HG02678 (cell line): Measurements from ENCODE around the gene GH2.
"Not testable (repeated sequence)": the region's sequence is repeated elsewhere in the genome, so short reads cannot be mapped to it uniquely, and the experiment has no call there.

Experiments used
- ATAC-seq: cut with Tn5 transposase; IDR thresholded peaks from one replicate; pipeline ENCODE4 v1.9.1; 2021; ENCODE audit warnings: mild to moderate bottlenecking, moderate library complexity; ENCODE audit not compliant: unreplicated experiment

The GH2 gene

DNA sequence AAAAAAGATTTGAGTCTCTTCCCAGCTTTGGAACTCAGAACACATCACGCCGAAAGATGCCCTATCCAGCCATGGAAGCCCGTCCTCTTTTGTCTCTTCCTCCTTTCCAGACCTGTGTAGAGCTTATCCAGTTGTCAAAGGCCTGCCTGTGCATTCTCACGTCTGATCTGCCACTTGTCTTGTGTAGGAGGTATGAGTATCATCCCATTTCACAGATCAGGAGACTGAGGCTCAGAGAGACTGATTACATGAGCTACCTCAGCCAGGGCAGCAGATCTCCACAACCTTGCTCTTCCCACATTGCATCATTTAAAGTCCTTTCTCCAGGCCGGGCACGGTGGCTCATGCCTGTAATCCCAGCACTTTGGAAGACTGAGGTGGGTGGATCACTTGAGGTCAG, 7.1 kb downstream of the GH2 start:
- ATAC-seq: not testable (repeated sequence)

DNA sequence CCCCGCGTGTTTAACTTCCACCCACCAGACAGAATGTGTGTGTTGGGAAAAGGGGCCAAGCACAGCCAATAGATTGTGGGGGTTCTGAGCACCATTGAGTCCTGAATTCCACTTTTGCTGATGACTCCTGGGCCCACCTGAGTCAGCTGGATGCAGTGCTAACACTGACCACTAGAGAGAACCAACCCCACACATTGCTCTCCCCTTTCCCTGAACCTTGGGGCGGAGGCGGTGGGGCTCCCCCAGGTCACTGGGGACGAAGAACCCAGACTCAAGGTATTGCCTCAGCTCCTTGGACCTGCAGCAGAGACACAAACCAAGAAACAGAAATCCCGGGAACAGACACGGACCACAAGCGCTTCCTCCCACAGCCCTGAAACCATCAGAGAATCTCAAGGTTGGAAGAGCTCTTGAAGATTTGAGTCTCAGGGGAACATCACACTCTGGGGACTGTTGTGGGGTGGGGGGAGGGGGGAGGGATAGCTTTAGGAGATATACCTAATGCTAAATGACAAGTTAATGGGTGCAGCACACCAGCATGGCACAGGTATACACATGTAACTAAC, 7.6 kb downstream of the GH2 start:
- ATAC-seq: not testable (repeated sequence)

DNA sequence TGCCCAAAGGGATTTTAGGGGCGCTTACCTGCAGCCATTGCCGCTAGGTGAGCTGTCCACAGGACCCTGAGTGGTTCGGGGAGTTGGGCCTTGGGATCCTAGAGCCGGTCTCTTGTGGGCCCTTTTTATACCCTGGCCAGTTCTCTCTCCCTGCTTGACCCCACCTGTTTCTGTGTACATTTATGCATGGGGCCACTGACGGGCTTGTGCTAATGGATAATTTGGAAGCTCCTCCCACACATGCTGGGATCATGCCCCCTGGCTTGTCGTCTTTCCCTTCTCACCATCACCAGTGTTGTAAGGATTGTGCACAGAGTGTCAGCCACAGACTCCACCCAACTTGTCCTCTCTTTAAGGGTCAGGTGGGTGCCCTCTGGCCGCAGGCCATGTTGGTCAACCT, 8.2 kb downstream of the GH2 start, which contains the start of gene CSH2:
Gene CSH2 (minus strand): TSS at position 101 of the 400 bp plus-strand sequence. CDS start 63 bp downstream, at position 38.
- not testable (repeated sequence) for ATAC-seq

DNA sequence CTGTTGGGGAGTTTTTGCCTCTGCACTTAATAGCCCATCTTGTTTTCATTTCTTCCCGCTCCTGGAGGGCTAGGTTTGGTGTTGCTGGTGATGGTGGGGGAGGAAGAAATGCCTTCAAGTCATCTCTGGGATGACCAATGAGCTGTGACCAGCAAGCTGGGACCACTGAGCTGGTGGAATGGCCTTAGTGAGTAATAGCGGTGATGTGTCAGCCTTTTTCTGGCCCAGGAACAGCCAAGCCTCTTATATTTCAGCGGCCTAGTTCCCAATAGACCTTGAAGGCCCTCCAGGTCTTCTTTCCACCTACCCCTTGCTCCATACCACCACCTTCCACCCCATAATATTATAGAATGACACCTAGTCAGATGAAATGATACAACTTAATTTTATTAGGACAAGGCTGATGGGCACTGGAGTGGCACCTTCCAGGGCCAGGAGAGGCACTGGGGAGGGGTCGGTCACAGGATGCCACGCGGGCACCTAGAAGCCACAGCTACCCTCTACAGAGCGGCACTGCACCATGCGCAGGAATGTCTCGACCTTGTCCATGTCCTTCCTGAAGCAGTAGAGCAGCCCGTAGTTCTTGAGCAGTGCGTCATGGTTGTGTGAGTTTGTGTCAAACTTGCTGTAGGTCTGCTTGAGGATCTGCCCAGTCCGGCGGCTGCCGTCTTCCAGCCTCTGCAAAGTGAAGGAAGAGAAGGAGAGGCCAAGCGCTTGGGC, 9.9 kb downstream of the GH2 start:
- not testable (repeated sequence) for ATAC-seq

DNA sequence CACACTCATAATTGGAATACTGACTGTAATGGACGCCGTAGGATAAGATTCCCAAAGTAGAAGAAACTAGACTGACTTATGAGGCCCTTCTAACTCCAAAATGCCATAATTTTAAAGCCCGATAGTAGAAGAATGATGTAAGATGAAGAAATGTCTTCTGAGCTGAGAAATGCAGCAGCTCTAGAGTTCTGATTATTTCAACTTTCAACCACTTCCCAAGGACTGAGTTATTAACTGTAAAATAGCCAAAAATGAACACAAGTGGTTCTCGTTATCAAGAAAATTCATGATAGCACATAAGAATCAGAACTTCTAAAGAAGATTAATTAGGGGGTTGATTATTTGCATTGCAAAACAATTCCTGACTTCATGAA, 11.5 kb downstream of the GH2 start:
- ATAC-seq: not testable (repeated sequence)

DNA sequence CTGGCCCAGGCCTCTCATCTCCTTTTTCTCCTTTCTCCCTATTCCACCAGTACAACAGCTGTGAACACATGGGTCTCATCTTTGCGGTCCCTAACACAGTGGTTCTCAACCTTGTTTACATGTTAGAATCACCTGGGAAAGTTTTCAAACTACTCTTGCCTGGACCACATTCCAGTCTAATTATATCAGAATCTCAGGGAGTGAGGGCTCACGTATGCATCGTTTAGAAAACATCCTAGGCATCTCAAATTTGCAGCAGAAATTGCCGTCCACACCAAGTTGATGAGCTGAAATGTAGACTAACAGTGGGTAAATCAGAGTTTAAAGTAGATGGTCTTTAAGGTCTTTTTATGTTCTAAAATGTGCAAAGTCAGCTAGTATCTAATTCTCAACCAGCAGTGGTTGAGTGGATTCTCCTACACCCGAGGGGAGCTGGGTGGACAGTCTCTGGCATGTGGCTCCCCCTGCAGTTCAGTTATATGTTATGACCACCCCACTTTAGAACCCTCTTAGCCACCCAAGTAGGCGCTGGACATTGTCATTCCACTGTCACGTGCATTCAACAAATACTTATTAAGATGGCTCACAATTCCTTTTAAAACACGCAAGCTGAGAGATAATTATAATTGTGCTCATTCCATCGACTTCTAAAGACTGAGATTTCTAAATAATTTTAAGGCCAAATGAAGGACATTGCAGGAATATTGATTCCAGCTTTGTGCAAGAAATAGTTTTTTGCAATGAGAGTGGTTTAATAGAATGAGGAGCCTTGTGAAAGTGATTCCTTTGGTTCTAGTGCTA, 12.1 kb downstream of the GH2 start:
- not testable (repeated sequence) for ATAC-seq

DNA sequence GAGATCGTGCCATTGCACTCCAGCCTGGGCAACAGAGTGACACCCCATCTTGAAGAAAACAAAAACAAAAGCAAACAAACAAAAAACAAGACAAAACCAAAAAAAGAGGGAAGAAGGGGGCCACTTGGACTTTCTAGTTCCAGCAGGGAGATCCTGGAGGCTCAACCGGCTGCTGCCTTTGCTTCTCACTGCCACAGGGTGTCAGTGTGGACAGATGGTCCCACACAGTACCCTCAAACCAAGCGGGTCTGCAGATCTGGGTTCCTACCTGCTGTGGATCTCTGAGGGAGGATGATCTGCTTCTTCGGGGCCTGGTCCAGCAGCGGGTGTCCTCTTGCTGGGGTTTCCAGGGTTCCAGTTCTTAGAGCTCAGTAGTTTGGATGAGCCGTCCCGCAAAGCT, 15.1 kb downstream of the GH2 start:
- ATAC-seq: not testable (repeated sequence)

DNA sequence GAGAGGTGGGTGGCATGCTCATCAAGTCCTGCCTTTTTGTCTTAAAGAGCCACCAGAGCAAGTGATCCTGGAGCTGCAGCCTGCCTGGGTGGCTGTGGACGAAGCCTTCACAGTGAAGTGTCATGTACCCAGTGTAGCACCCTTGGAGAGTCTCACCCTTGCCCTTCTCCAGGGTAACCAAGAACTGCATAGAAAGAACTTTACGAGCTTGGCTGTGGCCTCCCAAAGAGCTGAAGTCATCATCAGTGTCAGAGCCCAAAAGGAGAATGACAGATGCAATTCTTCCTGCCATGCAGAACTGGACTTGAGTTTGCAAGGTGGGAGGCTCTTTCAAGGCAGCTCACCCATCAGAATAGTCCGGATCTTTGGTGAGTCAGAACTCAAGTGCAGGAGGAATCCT, 22.5 kb downstream of the GH2 start:
- ATAC-seq: no peak

DNA sequence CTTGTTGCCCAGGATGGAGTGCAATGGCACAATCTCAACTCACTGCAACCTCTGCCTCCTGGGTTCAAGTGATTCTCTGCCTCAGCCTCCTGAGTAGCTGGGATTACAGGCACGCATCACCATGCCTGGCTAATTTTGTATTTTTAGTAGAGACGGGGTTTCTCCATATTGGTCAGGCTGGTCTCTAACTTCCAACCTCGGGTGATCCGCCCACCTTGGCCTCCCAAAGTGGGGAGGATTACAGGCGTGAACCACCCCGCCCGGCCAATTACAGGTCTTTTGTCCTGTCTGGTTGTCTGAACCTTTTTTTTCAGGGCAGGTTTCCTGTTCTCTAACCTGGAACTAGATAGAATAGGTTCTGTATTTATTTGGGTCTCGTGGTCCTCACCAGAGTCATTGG, 25.3 kb downstream of the GH2 start:
- ATAC-seq: not testable (repeated sequence)

DNA sequence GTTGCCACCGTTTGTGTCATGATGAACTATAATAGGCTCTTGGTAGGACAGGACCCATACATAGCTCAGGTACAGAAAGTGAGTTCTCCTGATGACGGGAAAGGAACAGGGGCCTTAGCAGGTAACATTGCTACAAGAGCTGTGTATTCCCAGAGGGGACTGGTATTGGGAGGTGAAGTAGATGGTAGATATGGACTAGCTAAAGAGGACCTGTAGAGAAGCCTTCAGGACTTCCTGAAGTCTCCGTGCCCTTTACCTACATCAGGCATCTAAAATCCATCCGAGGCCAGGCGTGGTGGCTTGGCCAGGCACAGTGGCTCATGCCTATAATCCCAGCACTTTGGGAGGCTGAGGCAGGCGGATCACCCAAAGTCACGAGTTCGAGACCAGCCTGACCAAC, 26.6 kb downstream of the GH2 start:
- no peak for ATAC-seq

DNA sequence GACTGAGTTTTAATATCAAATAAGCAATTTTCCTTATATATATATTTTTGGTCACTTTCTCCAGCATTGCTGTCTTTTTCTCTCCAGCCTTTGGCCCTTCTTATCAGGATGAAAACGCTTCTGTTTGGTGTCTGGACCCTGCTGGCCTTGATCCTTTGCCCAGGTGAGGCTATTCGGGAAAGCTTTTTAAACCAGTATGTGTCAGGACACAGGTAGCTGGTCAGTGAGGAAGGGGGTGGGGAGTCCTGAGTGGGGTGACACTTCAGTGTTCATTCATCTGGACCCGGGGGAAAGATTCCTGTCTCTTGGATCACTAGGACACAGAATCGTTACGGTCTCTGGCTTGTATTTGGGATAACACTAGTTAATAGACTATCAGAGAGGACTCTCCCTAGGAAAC, 27.0 kb downstream of the GH2 start:
- no peak for ATAC-seq

DNA sequence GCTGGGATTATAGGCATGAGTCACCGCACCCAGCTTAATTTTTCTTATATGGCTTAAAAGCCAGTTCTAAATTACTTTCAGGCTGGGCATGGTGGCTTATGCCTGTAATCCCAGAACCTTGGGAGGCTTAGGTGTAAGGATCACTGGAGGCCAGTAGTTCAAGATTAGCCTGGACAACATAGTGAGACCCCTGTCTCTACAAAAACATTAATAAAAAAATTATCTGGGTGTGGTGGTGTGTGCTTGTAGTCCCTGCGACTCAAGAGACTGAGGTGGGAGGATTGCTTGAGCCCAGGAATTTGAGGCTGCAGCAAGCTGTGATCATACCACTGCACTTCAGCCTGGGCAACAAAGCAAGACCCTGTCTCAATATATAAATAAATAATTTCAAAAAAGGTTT, 28.5 kb downstream of the GH2 start:
- no peak for ATAC-seq

DNA sequence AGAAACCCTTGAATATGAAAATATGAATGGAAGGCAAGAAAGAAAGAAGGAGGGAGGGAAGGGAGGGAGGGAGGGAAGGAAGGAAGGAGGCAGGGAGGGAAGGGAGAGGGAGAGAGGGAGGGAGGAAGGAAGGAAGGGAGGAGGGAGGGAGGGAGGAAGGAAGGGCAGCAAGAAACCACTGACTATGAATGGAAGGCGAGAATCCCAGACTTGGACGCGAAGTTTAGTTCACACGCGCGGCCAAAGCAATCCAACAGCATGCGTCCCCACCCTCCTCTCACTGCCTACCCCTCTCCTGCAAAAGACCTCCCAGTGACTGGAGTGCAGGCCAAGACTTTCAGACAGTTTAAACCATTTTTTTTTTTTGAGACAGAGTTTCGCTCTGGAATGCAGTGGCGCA, 31.3 kb downstream of the GH2 start:
- no peak for ATAC-seq

DNA sequence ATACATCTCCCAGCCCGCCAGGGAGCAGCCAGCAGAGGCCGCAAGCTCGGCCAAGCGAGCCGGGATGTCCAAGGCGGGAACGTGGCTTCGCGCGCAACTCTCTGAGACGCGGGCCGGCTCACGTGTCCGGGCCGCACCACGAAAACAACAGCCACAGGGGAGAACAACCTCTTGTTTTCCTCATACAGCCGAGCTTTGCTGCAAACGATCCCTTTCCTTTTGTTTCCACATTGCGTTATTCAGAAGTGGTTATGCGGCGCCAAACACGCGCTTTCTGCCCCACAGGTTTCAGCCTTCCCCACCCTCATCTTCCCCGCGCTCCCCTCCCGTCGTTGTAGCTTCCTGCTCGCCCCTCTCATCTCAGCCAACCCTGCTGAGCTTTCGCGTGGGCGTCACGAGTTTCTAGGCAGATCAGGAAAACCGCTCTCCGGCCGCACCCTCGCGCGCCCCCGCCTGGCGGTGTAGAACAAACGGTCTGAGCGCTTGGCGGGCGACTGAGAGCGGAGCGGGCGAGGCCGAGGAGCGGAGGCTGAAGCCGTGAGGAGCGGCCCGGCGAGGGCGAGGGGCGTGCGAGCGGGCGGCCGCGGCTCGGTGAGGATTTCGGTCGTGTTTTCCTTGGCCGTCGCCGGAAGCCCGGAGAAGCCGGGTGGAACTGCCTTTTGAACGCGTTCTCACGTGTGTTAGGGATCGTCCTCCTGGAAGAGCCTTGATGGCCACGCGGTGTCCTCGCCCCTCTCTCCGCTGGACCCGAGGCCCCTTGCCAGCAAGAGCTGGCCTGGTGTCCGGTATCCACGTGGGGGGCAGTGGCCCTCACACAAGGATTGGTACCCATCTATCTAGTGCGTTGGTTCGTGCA, 32.7 kb downstream of the GH2 start:
- peak; percentile 90 for ATAC-seq

DNA sequence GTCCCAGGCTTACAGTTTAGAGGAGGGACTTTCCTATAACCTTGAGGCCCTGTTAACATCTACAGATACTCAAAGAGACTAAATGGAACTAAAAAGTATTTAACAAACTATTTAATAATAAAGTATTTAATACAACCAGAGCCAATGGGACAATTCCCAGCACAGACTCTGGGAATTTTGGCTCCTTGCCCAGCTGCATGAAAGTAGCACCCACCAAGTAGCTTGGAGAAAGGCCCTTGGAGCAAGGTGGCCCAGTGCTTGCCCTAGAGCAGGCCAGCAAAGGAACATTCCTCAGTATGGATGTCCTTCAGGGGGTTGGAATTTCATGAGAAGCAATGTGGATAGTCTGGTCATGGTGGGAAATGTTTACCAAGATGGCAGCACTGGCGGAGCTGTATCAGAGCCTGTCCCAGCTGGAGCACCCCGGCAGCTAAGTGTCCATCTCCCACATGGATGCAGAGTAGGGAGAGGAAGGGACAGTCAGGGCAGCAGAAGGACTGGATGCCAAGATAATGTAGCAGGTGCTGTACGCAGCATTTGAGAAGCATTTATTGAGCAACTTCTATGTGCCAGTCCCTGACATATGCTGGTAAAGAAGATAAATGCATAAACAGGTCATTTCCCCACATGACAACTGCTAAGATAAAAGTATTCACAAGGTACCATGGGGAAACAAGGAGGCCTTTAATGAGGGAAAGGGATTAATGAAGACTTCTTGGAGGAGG, 34.1 kb downstream of the GH2 start:
- no peak for ATAC-seq

DNA sequence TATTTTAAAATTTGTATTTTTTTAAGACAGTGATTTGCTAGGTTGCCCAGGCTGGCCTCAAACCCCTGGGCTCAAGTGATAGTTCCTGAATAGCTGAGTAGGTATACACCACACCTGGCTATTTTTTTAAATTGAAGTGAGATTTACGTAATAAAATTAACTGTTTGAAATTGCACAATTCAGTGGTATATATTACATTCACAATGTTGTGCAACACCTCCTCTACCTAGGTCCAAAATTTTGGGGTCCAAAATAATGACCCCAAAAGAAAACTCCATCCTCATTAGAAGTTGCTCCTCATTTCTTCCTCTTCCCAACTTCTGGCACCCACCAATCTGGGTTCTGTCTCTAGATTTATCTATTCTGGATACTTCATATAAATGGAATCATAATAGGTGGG, 36.2 kb downstream of the GH2 start:
- ATAC-seq: no peak

DNA sequence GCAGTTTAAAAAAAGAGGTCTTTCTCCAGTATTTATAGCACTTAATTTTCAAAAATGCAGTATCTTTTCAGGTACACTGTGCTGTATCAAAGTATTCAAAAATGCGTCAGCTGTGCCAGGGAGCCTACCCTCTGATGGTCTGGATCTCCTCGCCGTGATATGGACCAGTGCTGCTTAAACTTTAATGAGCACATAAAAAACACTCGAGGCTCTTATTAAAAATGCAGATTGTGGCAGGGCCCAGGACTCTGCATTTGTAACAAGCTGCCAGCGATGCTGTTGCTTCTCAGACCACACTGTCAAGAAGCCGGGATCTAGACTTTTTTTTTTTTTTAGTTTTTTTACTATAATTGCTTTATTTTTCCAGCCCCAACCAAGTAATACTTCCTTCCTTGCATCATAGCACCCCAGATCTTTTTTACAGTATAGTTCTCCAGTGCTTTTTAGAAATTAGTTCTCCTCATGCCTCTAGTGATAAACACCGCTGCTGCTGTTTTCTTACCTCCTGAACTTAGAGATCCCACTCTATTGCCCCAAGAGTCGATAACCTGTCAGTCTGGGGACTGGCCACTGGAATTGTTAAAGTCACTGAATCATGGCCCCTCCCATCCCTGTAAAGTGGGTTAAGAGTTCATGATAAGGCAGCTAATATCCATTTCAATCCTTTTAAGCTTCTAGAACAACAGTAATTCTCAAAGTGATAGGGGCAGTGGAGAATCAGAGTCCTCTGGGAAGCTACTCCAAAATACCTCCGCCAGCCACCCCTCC, 37.6 kb downstream of the GH2 start:
- no peak for ATAC-seq

DNA sequence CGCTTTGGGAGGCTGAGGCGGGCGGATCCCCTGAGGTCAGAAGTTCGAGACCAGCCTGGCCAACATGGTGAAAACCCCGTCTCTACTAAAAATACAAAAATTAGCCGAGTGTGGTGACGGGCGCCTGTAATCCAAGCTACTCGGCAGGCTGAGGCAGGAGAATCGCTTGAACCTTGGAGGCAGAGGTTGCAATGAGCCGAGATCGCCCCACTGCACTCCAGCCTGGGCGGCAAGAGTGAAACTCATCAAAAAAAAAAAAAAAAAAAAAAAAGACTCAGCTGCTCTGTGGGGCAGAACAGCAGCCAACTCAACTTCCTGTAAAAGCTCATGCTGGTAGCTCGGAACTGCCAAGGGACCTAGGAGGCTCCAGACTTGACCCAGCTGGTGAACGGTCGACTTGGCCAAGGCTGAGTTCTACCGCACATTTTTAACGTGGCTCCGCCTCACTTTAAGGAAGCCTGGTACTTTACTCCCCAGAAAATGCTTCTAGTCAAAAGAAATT, 38.3 kb downstream of the GH2 start:
- ATAC-seq: not testable (repeated sequence)
